NCI-H82 treated with DMSO at 0.1 percent for 48 hours (cell line): ENCODE measurements around the gene SLC25A28.

Experiments
- DNase-seq: peaks from one replicate; lab custom pipeline; 2025; ENCODE audit not compliant: unreplicated experiment; lab: John Stamatoyannopoulos, UW

SLC25A28 gene

GRCh38 chr10:99590799-99591198 lies 29.4 kb downstream of the SLC25A28 start:
- no peak for DNase-seq

- no peak for DNase-seq
Measured at GRCh38 chr10:99583687-99584086, 36.6 kb downstream of the SLC25A28 start.

GRCh38 chr10:99582255-99582770 lies 37.9 kb downstream of the SLC25A28 start:
- DNase-seq = no peak

GRCh38 chr10:99579971-99580370 lies 40.3 kb downstream of the SLC25A28 start:
- no peak for DNase-seq

GRCh38 chr10:99573790-99574189 lies 46.4 kb downstream of the SLC25A28 start:
- DNase-seq = peak; percentile 24

- DNase-seq = no peak
Measured at GRCh38 chr10:99571816-99572215, 48.4 kb downstream of the SLC25A28 start.

GRCh38 chr10:99569961-99570360 lies 50.3 kb downstream of the SLC25A28 start:
- DNase-seq = no peak

GRCh38 chr10:99569253-99569939 lies 50.8 kb downstream of the SLC25A28 start:
- DNase-seq = no peak

GRCh38 chr10:99565166-99565565 lies 55.1 kb downstream of the SLC25A28 start:
- DNase-seq = no peak

GRCh38 chr10:99564361-99564760 lies 55.9 kb downstream of the SLC25A28 start:
- DNase-seq = no peak

- DNase-seq = no peak
Measured at GRCh38 chr10:99562631-99563030, 57.6 kb downstream of the SLC25A28 start.
